ENCODE results near the gene ST6GALNAC6. TPM values are rescaled to one million over a fixed set of nuclear protein-coding genes. Genes with fewer than 3 reads are reported as not detected.
A peak's percentile ranks its signal among the peaks of the same experiment; 100 is the strongest.

ST6GALNAC6 gene
- total and polyA plus RNA-seq, 2 of the 4 experiments (the other 2 are of a cell fraction): 35.7 to 48.6 TPM

- TF ChIP-seq CHD1 (IDR thresholded peaks at IDR 0.05; ENCODE audit: low read depth, low read length): no peak
Observed at GRCh38 chr9:127878652-127879390, 20.6 kb downstream of the ST6GALNAC6 start (continued).

DNA sequence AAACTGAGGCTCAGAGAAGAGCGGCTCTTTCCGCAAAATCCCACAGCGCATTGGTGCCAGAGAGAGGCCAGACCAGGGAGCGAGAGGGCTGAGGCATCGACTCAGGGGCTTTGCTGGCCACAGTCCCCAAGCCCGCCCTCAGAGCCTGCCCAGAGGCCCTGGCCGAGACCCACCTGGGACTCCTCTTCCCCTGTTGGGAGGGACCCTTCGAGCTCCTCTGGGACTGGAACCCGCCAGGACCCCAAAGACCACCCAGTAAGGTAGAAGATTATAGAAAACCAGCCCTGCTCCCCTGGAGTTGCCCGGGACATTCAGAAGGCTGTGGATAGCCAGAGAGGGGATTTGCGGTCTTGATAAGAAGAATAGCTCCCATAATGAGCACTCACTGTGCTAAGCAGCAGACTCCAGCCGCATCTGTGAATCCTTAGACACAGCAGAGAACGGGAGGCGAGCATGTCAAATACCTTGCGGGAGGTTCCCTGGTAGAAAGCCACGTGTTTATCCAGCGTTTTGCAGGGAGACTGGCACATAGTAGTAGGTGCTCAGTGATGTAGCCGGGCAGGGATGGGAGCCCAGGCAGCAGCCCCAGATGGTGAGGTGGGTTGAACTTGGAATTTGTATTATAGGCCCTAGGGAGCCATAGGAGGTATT is 21.3 kb downstream of the ST6GALNAC6 start:
- Histone ChIP-seq H3K4ac (ENCODE audit: low read depth, low read length) (peak overlapping the region; percentile 90), H3K9me3 (ENCODE audit: control insufficient read depth, insufficient read depth, low read length) (no peaks in the 10 kb centered on the region), H2BK5ac (ENCODE audit: low read depth, low read length, poor library complexity, severe bottlenecking) (no peak overlapping the region), H3K27me3 (ENCODE audit: control insufficient read depth, insufficient read depth, low read length) (no peaks in the 10 kb centered on the region), H4K5ac (ENCODE audit: low read depth, low read length) (no peak overlapping the region), H2BK20ac (ENCODE audit: low read depth, low read length) (no peak overlapping the region), H4K8ac (ENCODE audit: low read depth in 2 of 2, low read length in 2 of 2) (peak overlapping the region; percentile 91 to 97; a peak in 3 of 4 replicates), H3K14ac (replicated peaks; ENCODE audit: low read depth, low read length) (peak overlapping the region; percentile 49), H3K4me3 (ENCODE audit: insufficient read depth, low read depth, low read length) (peak overlapping the region; percentile 62), H3K23ac (ENCODE audit: low read depth, low read length) (peak overlapping the region; percentile 76; the same call in 1 of the 2 replicates), H3K9ac (ENCODE audit: low read depth, low read length) (peak overlapping the region; percentile 67), H3K4me1 (ENCODE audit: control insufficient read depth, insufficient read depth, low read length) (peaks cover 24% of the 10 kb centered on the region), H2BK15ac (ENCODE audit: low read depth, low read length) (peak overlapping the region; percentile 78; the same call in 1 of the 3 replicates), H2AK9ac (replicated peaks; ENCODE audit: low read depth, low read length, poor library complexity) (peak overlapping the region; percentile 15), H2BK120ac (ENCODE audit: low read depth, low read length) (peak overlapping the region; percentile 72), H3K56ac (ENCODE audit: extremely low read depth, insufficient read depth, low read length) (peak overlapping the region; percentile 33; the same call in 1 of the 2 replicates), H3K18ac (ENCODE audit: low read depth, low read length) (peak overlapping the region; percentile 44; the same call in 1 of the 2 replicates), H4K20me1 (ENCODE audit: insufficient read depth, low read length) (0 out of 2 replicates have a peak, but pooled peaks cover 3% of the 10 kb centered on the region), H3K4me2 (ENCODE audit: low read depth, low read length) (peak overlapping the region; percentile 99), H2AK5ac (ENCODE audit: low read depth, low read length) (peak overlapping the region; percentile 13; the same call in 1 of the 2 replicates), H3K36me3 (ENCODE audit: control insufficient read depth, insufficient read depth, low read length) (peaks cover 5% of the 10 kb centered on the region), H3K79me1 (ENCODE audit: low read depth in 1 of 2, low read length in 2 of 2) (peaks cover 20 to 34% of the 10 kb centered on the region in 2 experiments; a peak in 3 of 4 replicates), H3K27ac (ENCODE audit: insufficient read depth, low read length) (peak overlapping the region; percentile 50), H2AFZ (replicated peaks; ENCODE audit: low read length, poor library complexity) (peak overlapping the region; percentile 96), H3K9me1 (ENCODE audit: insufficient read depth, low read length) (no peaks in the 10 kb centered on the region), H4K91ac (ENCODE audit: insufficient read depth, low read depth, low read length) (peak overlapping the region; percentile 85)
- ATAC-seq (ENCODE audit: low read depth) (peak; percentile 7), DNase-seq (no peak)
- dilution Hi-C loops (cut with HindIII; ENCODE audit: low sequenced_read_pairs, unreplicated experiment): no loop called here
- CTCF ChIA-PET: no interaction called here
- POLR2A ChIA-PET (ENCODE audit: unreplicated experiment): no interaction called here
- in situ Hi-C loops (cut with MboI; ENCODE audit: low sequenced_read_pairs): no loop called here
- BruUV-seq (replicated peaks): no TSS peak
- TF ChIP-seq CHD1 (IDR thresholded peaks at IDR 0.05; ENCODE audit: low read depth, low read length): no peak
- TF ChIP-seq POLR2A (IDR thresholded peaks at IDR 0.05; ENCODE audit: low read depth, low read length): no peak
- WGBS, 2 experiments (ENCODE audit: extremely low coverage in 2 of 2, insufficient read length in 1 of 2): 40% methylated on average over 9 of the region's 18 CpGs; no CpG with 5 or more reads in 1 of the 2 experiments
- intact Hi-C loops (cut with micrococcal nuclease): no loop called here

Data from IMR-90 (cell line).